PC-3 (cell line): ENCODE results near the gene NDUFAF4. TPM values are rescaled to one million over a fixed set of nuclear protein-coding genes. Genes with fewer than 3 reads are reported as not detected.
A peak's percentile ranks its signal among the peaks of the same experiment; 100 is the strongest.

Source experiments
- ATAC-seq: fragments of 200-7000 bp; cut with Tn5 transposase; 2 replicates; pipeline ENCODE4 v1.9.1; 2020; ENCODE audit warnings: mild to moderate bottlenecking, moderate library complexity
- BruUV-seq: library from RNA; stranded (reverse); fragments of 400-500 nt; replicated peaks from 2 replicates; lab custom pipeline; 2021; lab: Mats Ljungman, UMichigan
- CTCF ChIA-PET: fragments of 300-600 bp; sonication (Branson Sonifier 250); formaldehyde crosslinking; loops from one replicate; lab custom pipeline; 2022; ENCODE audit warnings: antibody characterized with exemption; lab: Charles Lee
- POLR2A ChIA-PET: fragments of 300-600 bp; sonication (Branson Sonifier 250); formaldehyde crosslinking; loops from one replicate; lab custom pipeline; 2022; ENCODE audit warnings: antibody characterized with exemption; ENCODE audit not compliant: unreplicated experiment; lab: Charles Lee
- DNase-seq: peaks from one replicate; pipeline ENCODE4 v3.0.0-alpha.2; 2015
- H2AFZ ChIP-seq: fragments of 300-600 bp; sonication (generic); 2 replicates; pipeline ENCODE4 v1.6.0; 2016; ENCODE audit warnings: antibody characterized with exemption, low read length
- H3F3A ChIP-seq: fragments of 300-600 bp; sonication (generic); one replicate; pipeline ENCODE4 v1.6.0; 2017; ENCODE audit warnings: antibody characterized with exemption, low read length, control low read depth, mild to moderate bottlenecking; ENCODE audit not compliant: unreplicated experiment
- H3K27ac ChIP-seq: fragments of 300-600 bp; sonication (generic); 2 replicates; pipeline ENCODE4 v1.5.1; 2016; ENCODE audit warnings: mild to moderate bottlenecking, low read length
- H3K27me3 ChIP-seq: fragments of 300-600 bp; sonication (generic); 2 replicates; pipeline ENCODE4 v1.6.1; 2016; ENCODE audit warnings: low read length, mixed read lengths
- H3K36me3 ChIP-seq: fragments of 300-600 bp; sonication (generic); 2 replicates; pipeline ENCODE4 v1.6.1; 2016; ENCODE audit warnings: low read depth, mixed run types, low read length, mixed read lengths
- H3K4me1 ChIP-seq: fragments of 300-600 bp; sonication (generic); 2 replicates; pipeline ENCODE4 v1.5.1; 2016; ENCODE audit warnings: low read length; ENCODE audit not compliant: insufficient read depth
- H3K4me2 ChIP-seq: fragments of 300-600 bp; sonication (generic); 2 replicates; pipeline ENCODE4 v1.6.0; 2016; ENCODE audit warnings: low read length
- H3K4me3 ChIP-seq: fragments of 300-600 bp; sonication (generic); 2 replicates; pipeline ENCODE4 v1.5.1; 2016; ENCODE audit warnings: mild to moderate bottlenecking, low read length, mixed read lengths
- H3K79me2 ChIP-seq: fragments of 300-600 bp; sonication (generic); 2 replicates; pipeline ENCODE4 v1.6.1; 2017; ENCODE audit warnings: low read length, mixed read lengths
- H3K9ac ChIP-seq: fragments of 300-600 bp; sonication (generic); 2 replicates; pipeline ENCODE4 v1.6.0; 2016; ENCODE audit warnings: mild to moderate bottlenecking, low read length
- H3K9me2 ChIP-seq: fragments of 300-600 bp; sonication (generic); replicated peaks from 2 replicates; pipeline ENCODE4 v1.6.1; 2016; ENCODE audit warnings: mixed run types, low read length, mixed read lengths
- H3K9me3 ChIP-seq: fragments of 300-600 bp; sonication (generic); 2 replicates; pipeline ENCODE4 v1.6.1; 2016; ENCODE audit warnings: low read length, mixed read lengths
- H4K20me1 ChIP-seq: fragments of 300-600 bp; sonication (generic); 2 replicates; pipeline ENCODE4 v1.6.1; 2016; ENCODE audit warnings: low read length, mixed read lengths
- CTCF ChIP-seq: fragments of 300-600 bp; sonication (generic); conservative IDR thresholded peaks from 2 replicates; pipeline ENCODE4 v1.5.1; 2017; ENCODE audit warnings: antibody characterized with exemption, low read depth, mild to moderate bottlenecking, low read length
- EZH2 ChIP-seq: fragments of 300-600 bp; sonication (generic); IDR thresholded peaks from one replicate; pipeline ENCODE4 v1.6.1; 2017; ENCODE audit warnings: antibody characterized with exemption, mild to moderate bottlenecking, low read length; ENCODE audit not compliant: unreplicated experiment
- EZH2phosphoT487 ChIP-seq: fragments of 300-600 bp; sonication (generic); IDR thresholded peaks from 2 replicates; pipeline ENCODE4 v1.6.1; 2018; ENCODE audit warnings: mild to moderate bottlenecking, antibody characterized with exemption, low read length, borderline replicate concordance
- intact Hi-C: fragments of 100-400 bp; cut with micrococcal nuclease; formaldehyde crosslinking; loops from 2 replicates; pipeline ENCODE4 v1.9.0; 2023
- total RNA-seq: library from RNA; depleted of rRNA; stranded (reverse); fragments of >200 nt; gene quantifications from 2 replicates; pipeline ENCODE4 v1.2.3, GENCODE V29; 2014

NDUFAF4 gene
- total RNA-seq, 1 experiment from 2014 or later: 24.2 TPM

- H3K4me1 ChIP-seq: peaks cover 13% of the 10 kb centered on the region
- no peaks in the 10 kb centered on the region for H3K9me3 ChIP-seq
- no peak overlapping the region for H3K4me3 ChIP-seq
- H2AFZ ChIP-seq: no peak overlapping the region
- no peaks in the 10 kb centered on the region for H3F3A ChIP-seq
- ChIA-PET CTCF (no interaction called here), POLR2A (no interaction called here)
- H3K9me2 ChIP-seq: no peaks in the 10 kb centered on the region
- no peaks in the 10 kb centered on the region for H3K79me2 ChIP-seq
- no peaks in the 10 kb centered on the region for H4K20me1 ChIP-seq
- H3K9ac ChIP-seq: no peak overlapping the region
- DNase-seq (no peak), ATAC-seq (no peak)
- H3K27ac ChIP-seq: no peak overlapping the region
- no peak for TF ChIP-seq EZH2
- TF ChIP-seq EZH2phosphoT487: no peak
- no peak for TF ChIP-seq CTCF
- H3K27me3 ChIP-seq: peaks cover 6% of the 10 kb centered on the region; the same call in 1 of the 2 replicates
- H3K4me2 ChIP-seq: no peak overlapping the region
- intact Hi-C loops: no loop called here
- no TSS peak for BruUV-seq
- H3K36me3 ChIP-seq: no peaks in the 10 kb centered on the region
Measured at GRCh38 chr6:96943555-96944215, 46.0 kb upstream of the NDUFAF4 start.

- ChIA-PET CTCF (no interaction called here), POLR2A (no interaction called here)
- Histone ChIP-seq H3K27me3 (peaks cover 6% of the 10 kb centered on the region; the same call in 1 of the 2 replicates), H3K4me1 (peaks cover 20% of the 10 kb centered on the region), H3K4me3 (no peak overlapping the region), H3K36me3 (no peaks in the 10 kb centered on the region), H3K9ac (no peak overlapping the region), H3K79me2 (no peaks in the 10 kb centered on the region), H2AFZ (no peak overlapping the region), H3K4me2 (no peak overlapping the region), H4K20me1 (no peaks in the 10 kb centered on the region), H3K27ac (no peak overlapping the region), H3K9me2 (no peaks in the 10 kb centered on the region), H3K9me3 (no peaks in the 10 kb centered on the region), H3F3A (no peaks in the 10 kb centered on the region)
- TF ChIP-seq EZH2 (no peak), EZH2phosphoT487 (no peak), CTCF (no peak)
- intact Hi-C loops: no loop called here
- DNase-seq (no peak), ATAC-seq (no peak)
- BruUV-seq: no TSS peak
Measured at GRCh38 chr6:96942676-96943075, 45.0 kb upstream of the NDUFAF4 start.

DNA sequence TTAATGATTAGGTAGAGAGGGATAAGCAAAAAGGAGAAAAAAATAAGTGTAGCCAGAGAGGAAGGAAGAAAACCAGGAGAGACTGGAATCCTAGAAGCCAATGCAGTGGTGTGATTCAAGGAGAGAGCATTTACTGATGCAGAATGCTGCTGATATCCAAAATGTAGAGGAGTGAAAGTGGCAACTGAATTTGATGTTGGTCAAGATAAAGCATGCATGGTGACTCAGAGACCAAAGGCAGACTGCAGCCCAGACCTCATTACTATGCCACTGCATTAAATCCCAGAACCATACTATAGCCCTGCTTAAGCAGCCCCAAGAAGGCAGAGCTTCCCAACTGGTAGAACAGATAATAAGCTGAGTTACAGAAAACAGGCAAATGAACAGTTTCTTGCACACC is 42.6 kb upstream of the NDUFAF4 start:
- DNase-seq (peak; percentile 15), ATAC-seq (no peak)
- H3K4me3 ChIP-seq: no peak overlapping the region
- H3K9me3 ChIP-seq: no peaks in the 10 kb centered on the region
- H3K36me3 ChIP-seq: no peaks in the 10 kb centered on the region
- no peaks in the 10 kb centered on the region for H3F3A ChIP-seq
- ChIA-PET POLR2A (no interaction called here), CTCF (no interaction called here)
- no peak overlapping the region for H2AFZ ChIP-seq
- H3K4me2 ChIP-seq: no peak overlapping the region
- H3K79me2 ChIP-seq: no peaks in the 10 kb centered on the region
- H3K9ac ChIP-seq: no peak overlapping the region
- no peaks in the 10 kb centered on the region for H3K9me2 ChIP-seq
- intact Hi-C loops: no loop called here
- no peak overlapping the region for H3K27ac ChIP-seq
- no peaks in the 10 kb centered on the region for H4K20me1 ChIP-seq
- peaks cover 11% of the 10 kb centered on the region; the same call in 1 of the 2 replicates for H3K27me3 ChIP-seq
- no peak for TF ChIP-seq EZH2phosphoT487
- TF ChIP-seq CTCF: no peak
- no peak for TF ChIP-seq EZH2
- H3K4me1 ChIP-seq: peaks cover 20% of the 10 kb centered on the region
- no TSS peak for BruUV-seq
